Activated effector memory CD4-positive, alpha-beta T cell treated with Interleukin-2 at 50 U/mL for 16 hours (primary cell): ENCODE measurements around the gene MORC1.
"Not testable (repeated sequence)": the region's sequence is repeated elsewhere in the genome, so short reads cannot be mapped to it uniquely, and the experiment has no call there.

Source experiments
- DNase-seq: peaks from one replicate; pipeline ENCODE4 v3.0.0-alpha.2; 2020

MORC1 gene

DNA sequence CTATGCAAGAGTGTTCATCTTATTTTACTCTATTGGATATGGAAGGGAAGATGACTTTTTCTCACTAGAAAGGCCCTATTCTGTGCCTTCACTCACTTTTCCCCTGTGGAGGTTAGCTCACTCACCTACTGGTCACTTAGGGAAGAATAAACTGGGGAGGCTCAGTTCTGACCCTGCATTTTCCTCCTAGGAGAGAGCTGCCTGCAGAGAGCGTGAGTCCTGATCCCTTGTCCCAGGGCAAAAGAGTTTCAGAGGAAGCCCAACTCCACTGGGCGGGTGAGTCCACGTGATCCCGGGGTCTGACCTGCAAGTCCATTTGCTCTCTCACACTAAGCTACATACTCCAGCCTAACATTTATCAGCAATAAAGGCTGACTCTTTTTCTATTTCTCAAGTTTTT lies 8.4 kb downstream of the MORC1 start:
- DNase-seq, result no peak

DNA sequence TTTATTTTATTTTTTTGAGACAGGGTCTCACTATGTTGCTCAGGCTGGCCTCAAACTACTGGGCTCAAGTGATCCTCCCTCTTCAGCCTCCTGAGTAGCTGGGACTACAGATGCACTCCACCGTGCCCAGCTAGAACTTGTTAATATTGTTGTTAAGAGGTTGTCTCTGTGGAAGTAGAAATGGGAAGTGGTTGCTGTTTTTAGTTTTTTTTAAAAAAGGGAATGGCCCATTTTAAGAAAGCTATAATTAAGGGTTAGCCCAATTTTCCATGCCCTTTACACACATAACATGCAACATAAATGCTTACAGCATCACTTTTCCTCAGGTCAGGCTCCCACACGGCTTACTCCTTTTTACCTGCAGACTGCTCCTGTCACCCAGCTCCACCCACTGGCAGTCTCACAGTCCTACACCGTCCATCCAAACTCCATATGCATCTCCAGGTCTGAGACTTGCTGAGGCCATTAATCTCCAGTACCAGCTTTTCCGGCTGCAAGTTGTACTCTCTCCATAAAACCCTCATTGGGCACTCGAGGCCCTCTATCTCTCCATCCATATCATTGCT lies 19.8 kb downstream of the MORC1 start:
- no peak for DNase-seq

DNA sequence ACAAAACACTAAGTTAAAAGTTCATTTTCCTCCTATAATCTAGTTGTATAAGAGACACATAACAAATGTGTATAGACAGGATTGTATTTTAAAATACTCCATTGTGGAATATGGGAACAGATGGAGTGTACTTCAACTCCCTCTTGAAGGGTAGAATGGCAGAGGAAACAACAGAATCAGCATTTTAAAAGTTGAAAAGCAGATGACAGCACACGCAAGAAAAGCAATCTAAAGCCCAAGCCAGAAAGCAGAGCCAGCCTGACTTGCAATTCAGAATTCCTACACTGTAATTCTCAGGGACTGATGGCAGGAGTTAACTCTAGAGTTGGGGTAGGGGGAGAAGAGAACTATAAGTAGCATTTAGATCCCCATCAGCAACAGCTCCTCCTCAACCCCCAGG lies 22.8 kb downstream of the MORC1 start:
- DNase-seq, result no peak

DNA sequence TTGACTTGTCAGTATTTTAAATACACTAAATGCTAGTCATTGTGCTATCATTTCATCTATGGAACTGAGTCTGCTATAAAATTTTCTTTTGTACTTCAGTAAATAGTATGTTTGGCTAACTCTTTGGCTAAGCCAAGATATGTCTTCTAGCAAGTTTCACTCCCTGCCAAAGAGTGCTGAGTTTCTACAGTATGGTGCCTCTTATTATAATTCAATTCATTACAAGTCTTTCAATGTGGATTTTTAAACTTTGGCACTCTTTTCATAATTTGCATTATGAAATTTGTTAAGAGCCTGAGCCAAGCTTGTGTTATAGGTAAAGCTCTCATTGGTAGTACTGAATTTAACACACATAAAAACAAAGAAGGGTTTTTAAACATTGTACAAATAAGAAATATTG lies 24.4 kb downstream of the MORC1 start:
- DNase-seq, result no peak

DNA sequence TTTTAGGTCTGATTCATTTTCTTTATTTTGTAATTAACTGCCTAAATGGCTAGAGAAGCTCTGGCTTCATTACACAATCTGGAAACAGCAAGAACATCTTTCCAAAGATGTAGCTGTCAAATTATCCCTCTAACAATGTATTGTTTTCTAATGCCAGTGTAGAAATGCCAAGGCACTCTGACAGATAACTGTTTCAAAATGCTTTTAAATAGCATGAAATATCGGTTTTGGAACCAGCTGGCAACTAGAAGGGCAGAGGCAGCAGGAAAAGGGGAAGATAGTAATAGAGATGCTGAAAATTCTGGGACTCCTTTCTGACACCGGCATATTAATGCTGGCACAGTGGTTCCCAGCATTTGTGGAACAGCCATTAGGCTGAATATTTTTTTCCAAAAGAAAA lies 26.1 kb downstream of the MORC1 start:
- no peak for DNase-seq

DNA sequence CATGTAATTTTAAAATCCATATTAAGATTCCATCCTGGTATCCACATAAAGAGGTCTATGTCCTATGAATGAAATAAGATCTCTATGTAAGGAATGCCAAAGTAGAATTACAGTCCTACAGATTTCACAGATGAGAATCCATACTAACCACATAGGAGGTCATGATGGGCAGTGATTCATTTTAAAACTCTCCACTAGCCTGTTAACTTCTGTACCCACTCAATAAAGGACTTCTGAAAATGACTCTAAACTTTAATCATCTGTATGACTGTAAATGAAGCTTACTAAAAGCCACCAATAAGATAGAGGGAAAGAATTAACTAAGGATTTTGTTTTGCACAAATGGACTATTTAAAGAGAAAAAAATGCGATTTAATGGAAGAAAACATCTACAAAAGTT lies 28.7 kb downstream of the MORC1 start:
- DNase-seq, result no peak

DNA sequence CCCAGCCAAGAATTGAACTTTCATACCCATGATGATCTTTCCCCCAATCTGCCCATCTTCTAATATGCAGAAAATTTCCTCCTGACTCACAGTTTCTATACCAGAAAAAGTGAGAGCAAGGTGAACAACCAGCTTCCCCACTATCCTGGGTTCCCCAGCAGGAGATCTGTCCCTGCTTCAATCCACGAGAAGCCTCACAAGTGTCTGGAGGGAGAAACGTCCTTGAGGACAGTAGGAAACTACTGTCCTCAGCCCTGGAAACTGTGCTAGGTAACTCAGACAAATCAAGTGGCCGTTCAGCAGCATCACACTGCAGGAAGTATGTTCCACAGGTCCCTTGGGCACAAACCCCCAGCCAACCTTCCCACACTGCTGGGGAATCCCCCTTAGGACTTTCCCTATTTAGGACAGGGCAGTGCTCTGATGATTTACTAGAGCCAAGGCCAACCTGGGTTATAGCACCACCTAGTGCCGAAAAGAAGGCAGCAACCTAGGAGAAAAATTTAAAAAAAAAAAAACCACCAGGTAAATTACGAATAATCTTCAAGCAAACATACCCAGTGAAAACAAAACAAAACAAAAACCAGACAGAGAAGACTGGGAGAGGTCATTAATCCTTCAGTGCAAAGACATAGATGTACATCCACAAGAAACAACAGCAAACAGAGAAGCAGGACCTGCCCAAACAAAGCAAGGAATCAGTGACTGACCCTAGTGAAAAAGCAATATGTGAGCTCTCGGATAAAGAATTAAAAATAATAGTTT lies 36.0 kb downstream of the MORC1 start:
- no peak for DNase-seq

DNA sequence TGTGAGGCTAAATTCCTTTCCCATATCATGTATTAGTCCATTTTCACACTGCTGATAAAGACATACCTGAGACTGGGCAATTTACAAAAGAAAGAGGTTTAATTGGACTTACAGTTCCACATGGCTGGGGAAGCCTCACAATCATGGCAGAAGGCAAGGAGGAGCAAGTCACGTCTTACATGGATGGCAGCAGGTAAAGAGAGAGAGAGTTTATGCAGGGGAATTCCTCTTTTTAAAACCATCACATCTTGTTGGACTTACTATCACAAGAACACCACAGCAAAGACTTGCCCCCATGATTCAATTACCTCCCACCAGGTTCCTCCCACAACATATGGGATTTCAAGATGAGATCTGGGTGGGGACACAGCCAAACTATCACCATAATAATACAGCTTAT lies 37.8 kb downstream of the MORC1 start:
- not testable (repeated sequence) for DNase-seq

DNA sequence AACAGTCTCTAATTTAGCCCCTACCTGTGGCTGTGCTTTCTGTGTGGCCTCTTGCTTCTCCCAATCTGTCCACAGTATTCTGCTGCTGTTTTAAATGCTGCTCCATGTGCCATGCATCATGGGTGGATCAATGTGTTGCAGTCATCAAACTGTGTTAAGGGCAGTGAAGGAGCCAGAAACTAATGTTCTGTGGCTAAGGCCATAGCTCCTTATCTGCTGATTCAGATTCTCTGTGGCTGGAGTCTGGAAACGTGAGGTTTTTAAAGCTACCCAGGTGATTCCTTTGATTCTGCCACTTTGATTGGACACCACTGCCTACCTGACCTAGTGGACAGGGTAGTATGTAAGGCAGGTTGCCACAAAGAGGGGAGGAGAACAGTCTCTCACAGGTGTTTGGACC lies 44.8 kb downstream of the MORC1 start:
- no peak for DNase-seq

DNA sequence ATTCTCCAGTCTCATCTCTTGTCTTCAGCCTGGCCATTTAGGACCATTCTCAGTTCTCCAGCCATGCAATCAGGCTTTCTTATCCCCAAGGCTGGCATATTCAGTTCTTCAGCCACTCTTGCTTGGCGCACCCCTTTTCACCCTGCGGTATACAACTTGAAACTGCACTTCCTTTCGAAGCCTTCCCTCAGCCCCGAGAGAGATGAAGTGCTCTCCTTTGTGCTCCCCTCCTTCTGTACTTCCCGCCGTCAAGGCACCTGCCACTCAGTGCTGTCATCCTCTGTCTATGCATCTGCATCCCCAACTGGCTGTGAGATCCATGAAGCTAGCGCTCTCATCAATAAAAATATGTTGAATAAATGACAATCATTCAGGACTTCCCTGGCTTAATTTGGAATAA lies 45.7 kb downstream of the MORC1 start:
- no peak for DNase-seq

DNA sequence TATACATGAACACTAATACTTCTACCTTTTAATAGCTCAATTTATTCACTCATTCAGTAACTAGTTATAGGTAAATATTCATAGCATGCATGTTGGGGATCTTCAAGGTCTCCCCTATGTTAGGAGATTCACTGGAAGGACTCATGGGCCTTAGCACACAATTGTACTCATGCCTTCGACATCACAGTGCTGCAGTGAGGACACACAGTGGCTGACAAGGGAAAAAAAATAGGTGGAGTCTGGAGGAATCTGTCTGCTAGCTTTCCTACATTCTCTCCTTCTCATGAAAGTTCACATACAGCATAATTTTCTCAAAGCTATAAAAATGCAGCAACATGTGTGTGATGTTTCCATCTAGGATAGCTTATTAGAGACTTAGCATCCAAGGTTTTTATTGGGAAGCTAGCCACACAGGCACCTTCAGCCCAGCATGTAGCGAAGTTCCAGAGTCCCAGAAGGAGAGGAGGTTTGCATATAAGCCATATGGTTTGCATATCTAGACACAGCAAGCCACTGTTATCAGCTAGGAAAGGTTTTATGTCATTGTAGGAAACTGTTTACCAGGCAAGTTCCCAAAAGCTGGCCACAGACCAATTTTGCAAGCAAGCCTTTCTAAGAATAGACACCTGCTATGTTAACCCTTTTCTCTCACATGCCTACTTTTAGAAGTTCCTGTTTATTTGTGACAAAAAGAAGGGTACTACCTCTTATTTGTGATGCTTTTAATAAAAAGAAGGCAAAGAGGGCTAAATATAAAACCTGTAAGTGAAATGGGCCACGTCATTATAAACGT lies 46.4 kb downstream of the MORC1 start:
- DNase-seq, result no peak

DNA sequence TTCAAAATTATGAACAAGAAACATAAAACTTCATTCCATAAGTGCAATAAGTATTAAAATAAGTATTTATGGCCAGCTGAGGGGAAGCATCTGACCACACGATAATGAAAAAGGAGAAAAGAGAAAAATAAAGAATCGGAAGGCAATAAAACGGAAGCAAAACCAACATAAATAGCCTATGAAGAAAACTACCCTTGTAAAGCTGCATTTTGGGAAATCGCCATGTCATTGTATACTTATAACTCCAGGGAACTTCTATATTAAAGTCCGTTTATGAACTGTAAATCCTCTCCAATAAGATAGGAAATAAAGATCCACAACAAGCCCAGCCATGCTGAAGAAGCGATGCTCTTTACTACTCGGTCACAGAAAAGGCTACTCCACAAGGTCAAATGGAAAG lies 47.7 kb downstream of the MORC1 start:
- DNase-seq, result no peak

DNA sequence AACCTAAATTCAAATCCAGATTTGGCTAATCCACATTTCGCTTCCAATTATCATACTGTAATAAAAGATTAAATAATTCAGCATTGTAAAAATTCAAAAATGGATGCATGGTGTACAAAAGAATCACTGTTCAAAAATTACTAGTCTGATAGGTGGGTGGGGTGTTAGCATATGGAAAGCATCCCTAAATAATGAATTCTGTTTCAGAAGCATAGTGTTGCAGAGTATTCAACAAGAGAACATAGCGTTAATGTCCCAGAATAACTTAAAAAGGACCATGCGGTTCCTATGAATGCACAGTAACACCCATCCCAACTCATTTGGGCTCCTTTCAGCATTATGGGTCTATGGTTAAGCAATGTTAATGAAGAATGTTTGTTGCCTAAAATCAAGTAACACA lies 51.1 kb downstream of the MORC1 start:
- no peak for DNase-seq

DNA sequence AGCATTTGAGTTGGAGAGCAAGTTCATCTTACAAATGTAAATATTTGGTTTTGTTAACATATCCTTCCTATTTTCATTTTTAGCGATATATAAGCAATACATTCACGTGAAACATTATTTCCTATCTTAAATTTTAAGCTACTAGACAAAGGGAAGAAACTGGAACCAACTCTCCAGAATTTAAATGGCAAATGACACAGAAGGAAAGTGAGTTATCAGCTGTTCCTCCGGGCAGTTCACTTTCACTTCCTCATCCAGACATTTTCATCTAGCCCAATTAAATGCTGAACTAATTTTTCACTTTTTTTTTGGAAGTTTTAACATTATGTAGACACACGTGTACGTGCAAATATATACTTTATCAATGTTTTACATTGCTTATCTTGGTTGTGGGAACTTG lies 58.7 kb downstream of the MORC1 start:
- DNase-seq, result no peak

DNA sequence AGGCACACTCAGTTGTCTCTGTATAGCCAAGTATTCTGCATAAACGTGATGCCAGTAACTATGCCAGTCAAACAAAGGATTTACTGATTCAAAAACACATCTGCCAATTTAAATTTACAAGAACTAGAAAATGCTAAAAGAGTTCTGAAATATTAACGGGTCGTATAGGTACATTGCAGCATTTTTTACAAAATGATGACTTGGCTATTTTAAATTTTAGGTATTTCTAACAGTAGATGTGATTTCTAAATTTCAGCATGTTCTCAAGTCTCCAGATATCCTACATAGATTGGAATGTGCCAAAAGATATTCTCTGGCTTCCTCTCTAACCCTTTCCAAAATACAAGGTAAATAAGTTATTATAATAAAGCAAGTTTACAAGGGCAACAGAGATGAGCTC lies 60.3 kb downstream of the MORC1 start:
- no peak for DNase-seq

DNA sequence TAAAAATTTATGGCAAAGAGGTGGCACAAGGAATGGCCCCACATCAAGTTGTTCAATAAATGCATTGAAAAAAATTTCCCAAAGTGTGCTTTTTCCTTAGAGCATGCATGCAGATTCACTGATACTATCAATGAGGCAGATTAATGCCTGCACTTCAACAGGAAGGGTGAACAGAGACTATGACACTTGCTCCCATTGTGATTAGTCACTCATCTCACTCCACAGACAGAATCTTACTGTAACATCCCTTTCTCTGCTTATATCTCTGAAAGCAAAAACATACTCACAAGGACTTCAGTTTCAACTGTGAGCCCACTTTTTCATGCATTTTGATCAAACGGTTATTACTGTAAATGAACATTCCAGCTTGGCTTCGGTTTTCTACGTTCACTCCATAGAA lies 60.9 kb downstream of the MORC1 start:
- no peak for DNase-seq

DNA sequence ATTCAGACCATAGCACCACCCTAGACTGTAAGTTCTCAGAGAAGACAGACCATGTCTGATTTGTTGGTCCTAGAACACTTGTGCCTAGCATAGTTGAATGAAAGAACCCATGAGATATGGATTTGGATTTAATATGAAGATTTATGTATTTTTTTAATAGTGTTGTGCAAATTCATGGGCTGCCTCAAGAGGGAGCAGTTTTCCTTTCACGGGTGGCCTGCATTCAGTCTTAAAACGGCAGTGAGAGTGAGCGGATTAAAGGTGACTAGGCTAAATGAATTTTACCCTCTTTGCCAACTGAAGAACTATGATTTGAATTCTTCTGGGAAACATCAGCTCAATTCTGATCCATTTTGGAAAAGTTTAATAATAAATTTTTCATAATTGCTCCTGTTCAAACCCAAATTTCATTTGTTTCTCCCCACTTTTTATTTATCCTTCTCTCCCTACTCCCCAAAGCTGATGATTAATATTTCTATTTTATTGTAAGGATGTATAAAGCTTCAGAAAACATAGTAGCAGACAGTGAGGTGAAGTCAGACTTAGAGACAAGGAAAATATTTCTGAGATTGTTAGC lies 67.3 kb downstream of the MORC1 start:
- no peak for DNase-seq

DNA sequence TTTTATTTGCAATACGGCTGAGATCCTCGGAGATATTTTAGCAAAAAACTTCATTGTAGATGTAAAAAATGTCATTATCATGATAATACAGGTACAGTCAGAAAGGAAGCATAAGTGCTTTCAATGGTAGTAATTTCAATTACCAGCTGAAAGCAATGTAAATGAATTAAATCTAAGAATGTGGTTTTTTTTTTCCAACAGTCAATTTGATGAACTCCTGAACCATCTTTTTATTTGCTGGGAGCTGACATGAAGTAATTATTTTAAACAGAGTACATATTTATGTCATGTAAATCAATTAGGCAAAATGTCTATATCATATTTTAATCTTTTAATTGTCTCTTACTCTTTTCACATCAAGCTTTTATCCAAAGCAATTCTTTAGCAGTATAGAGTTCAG lies 70.6 kb downstream of the MORC1 start:
- DNase-seq, result no peak

DNA sequence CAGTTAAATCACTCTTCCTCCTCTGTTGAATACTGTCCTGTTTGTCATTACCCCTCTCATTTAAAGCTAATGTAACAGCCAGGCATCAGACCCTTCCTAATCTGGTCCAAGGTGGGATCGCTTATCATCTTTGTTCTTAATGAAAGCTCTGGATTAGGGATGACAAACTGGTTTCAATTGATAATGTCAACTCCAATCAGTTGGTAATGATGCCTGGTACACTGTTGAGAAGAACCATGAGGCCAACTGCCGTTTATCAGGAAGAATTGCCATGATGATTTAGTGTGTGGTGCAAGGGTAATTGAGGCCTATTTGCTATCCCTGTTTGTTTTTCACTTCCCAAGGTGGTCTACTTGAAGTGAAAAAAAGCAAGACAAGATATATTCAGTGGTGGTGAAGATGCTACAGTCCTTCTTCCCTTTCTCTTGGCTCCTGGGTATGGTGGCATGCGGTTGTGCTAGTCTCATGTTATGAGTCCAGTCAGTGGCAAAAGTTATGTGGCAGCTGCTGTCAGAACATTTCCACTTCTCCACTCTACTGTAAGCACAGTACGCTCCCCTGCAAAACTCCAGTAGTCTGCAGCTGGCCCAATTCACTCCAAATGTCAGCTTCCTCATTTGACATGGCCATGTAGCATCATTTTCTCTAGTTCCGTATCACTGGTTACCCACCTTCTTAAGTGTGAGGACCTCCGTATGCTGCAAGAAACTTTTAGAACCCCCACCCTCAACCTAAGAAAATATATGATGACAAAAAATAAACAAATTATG lies 72.5 kb downstream of the MORC1 start:
- no peak for DNase-seq

DNA sequence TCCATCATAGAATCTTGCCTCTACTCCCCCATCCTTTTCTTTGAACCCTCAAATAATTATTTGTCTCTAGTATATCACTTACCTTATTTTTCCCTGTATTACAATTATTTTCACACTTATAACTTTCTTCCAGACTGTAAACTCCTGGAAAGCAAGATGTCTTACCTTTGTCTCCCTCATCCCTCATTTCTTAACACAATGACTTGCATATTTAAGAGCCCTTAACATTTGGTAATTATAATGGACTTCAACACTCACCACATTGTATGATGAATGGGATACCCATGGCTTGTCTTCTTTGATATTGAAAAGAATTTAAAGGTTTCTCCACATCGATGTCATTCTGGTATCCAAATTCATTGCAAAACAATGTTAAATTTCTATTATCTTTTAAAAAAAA lies 82.9 kb downstream of the MORC1 start:
- DNase-seq, result no peak

DNA sequence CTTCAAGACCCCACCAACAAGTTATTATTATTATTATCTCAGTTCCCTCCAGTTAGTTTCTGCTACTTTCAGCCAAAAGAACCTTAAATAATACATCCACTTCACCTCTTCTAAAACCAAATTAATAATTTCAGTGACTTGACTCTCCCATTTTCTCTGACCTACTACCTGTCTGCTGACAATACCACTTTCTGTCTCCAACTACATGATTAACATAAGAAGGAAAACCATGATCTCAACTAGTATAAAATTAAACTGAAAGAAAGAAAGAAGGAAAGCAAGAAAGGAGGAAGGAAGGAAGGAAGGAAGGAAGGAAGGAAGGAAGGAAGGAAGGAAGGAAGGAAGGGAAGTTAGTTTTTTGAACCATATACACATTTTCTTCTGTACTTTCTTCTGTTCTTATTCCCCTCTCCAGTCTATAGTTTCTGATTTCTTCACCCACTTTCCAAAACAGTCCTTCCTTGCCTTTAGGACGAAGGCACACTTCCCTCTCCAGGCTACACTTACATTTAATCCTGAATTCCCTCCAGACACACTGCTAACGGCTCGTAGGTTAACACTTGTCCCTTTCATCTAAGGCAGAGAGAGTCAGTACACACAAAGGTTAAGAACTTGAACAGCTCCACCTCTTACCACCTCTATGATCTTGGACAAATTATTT lies 84.8 kb downstream of the MORC1 start:
- no peak for DNase-seq

DNA sequence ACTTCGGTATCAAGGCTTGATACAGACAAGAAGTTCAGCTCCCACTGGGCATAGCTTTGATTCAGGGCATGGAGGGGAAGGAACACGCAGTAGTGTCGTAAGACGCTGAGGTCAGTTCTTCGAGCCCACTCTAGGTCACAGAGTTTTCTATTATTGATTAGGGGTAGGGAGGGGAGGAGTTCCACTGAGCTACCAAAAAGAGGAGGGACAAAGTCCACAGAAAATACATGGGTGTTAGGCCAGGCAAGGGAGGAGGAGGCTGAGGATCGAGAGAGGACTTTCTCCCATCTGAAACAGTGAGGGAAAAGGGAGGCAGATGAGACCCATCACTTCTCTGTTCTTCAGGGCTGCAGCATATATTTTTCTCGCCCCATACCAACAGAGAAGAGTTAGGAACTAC lies 89.2 kb downstream of the MORC1 start:
- no peak for DNase-seq

DNA sequence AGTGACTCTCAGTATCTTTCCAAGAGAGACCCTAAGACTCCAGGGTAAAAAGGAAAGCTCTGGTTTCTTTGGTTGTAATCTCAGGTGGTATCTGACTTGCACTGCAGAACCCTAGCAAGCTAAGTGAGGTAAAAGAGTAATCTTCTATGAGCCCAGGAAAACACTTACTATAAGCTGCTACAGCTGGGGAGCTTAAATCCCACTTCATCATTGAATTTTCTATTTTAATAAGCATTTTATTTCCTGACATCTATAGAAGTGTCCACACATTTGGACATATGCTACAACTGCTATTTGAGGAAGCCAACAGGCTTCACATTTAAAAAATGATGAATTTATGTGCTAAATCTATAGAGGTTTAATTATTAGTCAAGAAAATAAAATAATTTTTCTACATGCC lies 91.1 kb downstream of the MORC1 start:
- DNase-seq, result no peak
